Mesendoderm (in vitro differentiated cells): ENCODE results near the gene CAMK1.

Experiments
- DNase-seq: peaks from one replicate; pipeline ENCODE4 v3.0.0; 2013
- H2AK5ac ChIP-seq: 2 replicates; pipeline ENCODE4 v1.6.1; 2013; ENCODE audit warnings: low read length, inconsistent platforms
- H2BK120ac ChIP-seq: 2 replicates; pipeline ENCODE4 v1.6.1; 2013; ENCODE audit warnings: low read depth, mild to moderate bottlenecking, low read length, moderate library complexity, mixed read lengths
- H2BK15ac ChIP-seq: replicated peaks from 2 replicates; pipeline ENCODE4 v1.6.1; 2013; ENCODE audit warnings: low read depth, mild to moderate bottlenecking, moderate library complexity
- H2BK5ac ChIP-seq: 2 replicates; pipeline ENCODE4 v1.6.1; 2013; ENCODE audit warnings: low read length, inconsistent platforms
- H3K18ac ChIP-seq: 2 replicates; pipeline ENCODE4 v1.6.1; 2013; ENCODE audit warnings: mild to moderate bottlenecking, low read length, mixed read lengths
- H3K23ac ChIP-seq: one replicate; pipeline ENCODE4 v1.6.1; 2013; ENCODE audit warnings: low read length
- H3K27ac ChIP-seq: 2 replicates; pipeline ENCODE4 v1.5.1; 2013; ENCODE audit warnings: low read depth, mild to moderate bottlenecking, inconsistent platforms, low read length, moderate library complexity
- H3K27me3 ChIP-seq: 2 replicates; pipeline ENCODE4 v1.6.1; 2013; ENCODE audit warnings: low read length, control low read depth, mild to moderate bottlenecking, inconsistent platforms; ENCODE audit not compliant: insufficient read depth, poor library complexity
- H3K36me3 ChIP-seq: 2 replicates; pipeline ENCODE4 v1.6.1; 2013; ENCODE audit warnings: low read length, inconsistent platforms; ENCODE audit not compliant: control insufficient read depth, insufficient read depth
- H3K4ac ChIP-seq: one replicate; pipeline ENCODE4 v1.6.1; 2013; ENCODE audit warnings: low read depth, mild to moderate bottlenecking, low read length, moderate library complexity
- H3K4me1 ChIP-seq: 2 replicates; pipeline ENCODE4 v1.6.1; 2013; ENCODE audit warnings: low read depth, low read length, inconsistent platforms; ENCODE audit not compliant: control insufficient read depth
- H3K4me2 ChIP-seq: 2 replicates; pipeline ENCODE4 v1.6.1; 2013; ENCODE audit warnings: low read length
- H3K4me3 ChIP-seq: 2 replicates; pipeline ENCODE4 v1.5.1; 2013; ENCODE audit warnings: mild to moderate bottlenecking, low read length
- H3K56ac ChIP-seq: one replicate; pipeline ENCODE4 v1.6.1; 2013; ENCODE audit warnings: low read length
- H3K79me1 ChIP-seq: 2 replicates; pipeline ENCODE4 v1.6.1; 2013; ENCODE audit warnings: low read length, inconsistent platforms
- H3K79me2 ChIP-seq: 2 replicates; pipeline ENCODE4 v1.6.1; 2013; ENCODE audit warnings: mild to moderate bottlenecking, low read length; ENCODE audit not compliant: control insufficient read depth, insufficient read depth
- H3K9ac ChIP-seq: 2 replicates; pipeline ENCODE4 v1.6.1; 2013; ENCODE audit warnings: low read length, inconsistent platforms
- H4K5ac ChIP-seq: one replicate; pipeline ENCODE4 v1.6.1; 2013; ENCODE audit warnings: low read length
- H4K8ac ChIP-seq: one replicate; pipeline ENCODE4 v1.6.1; 2013; ENCODE audit warnings: low read depth, mild to moderate bottlenecking, control low read depth, low read length, moderate library complexity
- WGBS: extraction: QIAGEN DNeasy Blood & Tissue Kit; methylation state at CpG from one replicate; pipeline ENCODE4 v1.1.7; 2013; ENCODE audit warnings: low lambda C conversion rate, missing lambda C conversion rate; ENCODE audit not compliant: insufficient coverage; ENCODE audit errors: extremely low coverage; 5-methylcytosine and 5-hydroxymethylcytosine counted together

CAMK1 gene

GRCh38 chr3:9731206-9732079, 38.3 kb downstream of the CAMK1 start, which contains the start of gene BRPF1:
TSS of gene BRPF1 (plus strand) at chr3:9731735. CDS start at chr3:9734141, 2,406 bp downstream.
- H2BK120ac ChIP-seq: peak within 1 kb of the TSS; percentile 99
- H3K79me1 ChIP-seq: peaks cover 19% of the 10 kb centered on the region
- peak within 1 kb of the TSS; percentile 33 for H3K4me2 ChIP-seq
- H3K36me3 ChIP-seq: peaks cover 3% of the 10 kb centered on the region
- no peak within 1 kb of the TSS for H2AK5ac ChIP-seq
- H3K4me3 ChIP-seq: peak within 1 kb of the TSS; percentile 72
- peak within 1 kb of the TSS; percentile 89 for H2BK5ac ChIP-seq
- peak within 1 kb of the TSS; percentile 94 for H3K9ac ChIP-seq
- peak; percentile 100 for DNase-seq
- peak within 1 kb of the TSS; percentile 98 for H4K8ac ChIP-seq
- H3K4me1 ChIP-seq: peaks cover 3% of the 10 kb centered on the region
- H3K23ac ChIP-seq: no peak within 1 kb of the TSS
- H2BK15ac ChIP-seq: no peak within 1 kb of the TSS
- WGBS: no CpG with 5 or more reads among the region's 88 CpGs
- H3K56ac ChIP-seq: peak within 1 kb of the TSS; percentile 96
- peak within 1 kb of the TSS; percentile 89 for H3K27ac ChIP-seq
- no peaks in the 10 kb centered on the region for H3K27me3 ChIP-seq
- H4K5ac ChIP-seq: no peak within 1 kb of the TSS
- peak within 1 kb of the TSS; percentile 65 for H3K4ac ChIP-seq
- peaks cover 22% of the 10 kb centered on the region for H3K79me2 ChIP-seq
- H3K18ac ChIP-seq: peak within 1 kb of the TSS; percentile 98

DNA sequence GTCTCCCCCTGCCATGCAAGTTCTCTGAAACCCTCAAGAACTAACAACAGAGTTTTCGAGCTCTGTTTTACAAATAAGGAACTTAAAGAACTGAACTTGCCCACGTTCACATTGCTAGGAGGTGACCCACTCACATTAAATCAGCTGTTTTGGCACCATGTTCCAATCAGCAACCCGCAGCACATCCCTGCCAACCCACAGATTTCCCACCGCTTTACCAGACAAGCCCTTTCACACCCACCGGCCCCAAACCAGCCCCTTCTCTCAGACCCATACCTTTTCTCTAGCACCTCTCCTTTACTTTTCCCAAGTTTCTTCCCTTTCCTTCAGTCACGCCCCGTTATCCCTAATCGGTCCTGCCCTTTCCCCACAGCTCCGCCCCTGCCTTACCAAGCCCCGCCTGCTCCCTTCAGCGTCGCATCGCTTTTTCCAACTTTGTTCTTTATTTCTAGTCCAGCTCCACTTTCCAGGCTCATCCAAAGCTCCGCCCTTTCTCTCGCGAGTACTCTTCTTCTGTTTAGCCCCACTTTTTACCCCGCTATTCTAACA, 39.0 kb downstream of the CAMK1 start:
- Histone ChIP-seq H2BK5ac (no peak overlapping the region), H3K23ac (no peak overlapping the region), H3K4ac (no peak overlapping the region), H3K18ac (no peak overlapping the region), H2BK15ac (no peak overlapping the region), H2AK5ac (no peak overlapping the region), H3K9ac (peak overlapping the region; percentile 28), H2BK120ac (no peak overlapping the region), H3K79me1 (peaks cover 19% of the 10 kb centered on the region), H3K27me3 (no peaks in the 10 kb centered on the region), H3K4me3 (peak overlapping the region; percentile 44), H4K8ac (no peak overlapping the region), H3K79me2 (peaks cover 22% of the 10 kb centered on the region), H4K5ac (no peak overlapping the region), H3K4me2 (peak overlapping the region; percentile 3), H3K27ac (peak overlapping the region; percentile 27), H3K56ac (peak overlapping the region; percentile 77), H3K4me1 (peaks cover 3% of the 10 kb centered on the region), H3K36me3 (peaks cover 3% of the 10 kb centered on the region)
- DNase-seq: no peak
- WGBS: no CpG with 5 or more reads among the region's 17 CpGs

DNA sequence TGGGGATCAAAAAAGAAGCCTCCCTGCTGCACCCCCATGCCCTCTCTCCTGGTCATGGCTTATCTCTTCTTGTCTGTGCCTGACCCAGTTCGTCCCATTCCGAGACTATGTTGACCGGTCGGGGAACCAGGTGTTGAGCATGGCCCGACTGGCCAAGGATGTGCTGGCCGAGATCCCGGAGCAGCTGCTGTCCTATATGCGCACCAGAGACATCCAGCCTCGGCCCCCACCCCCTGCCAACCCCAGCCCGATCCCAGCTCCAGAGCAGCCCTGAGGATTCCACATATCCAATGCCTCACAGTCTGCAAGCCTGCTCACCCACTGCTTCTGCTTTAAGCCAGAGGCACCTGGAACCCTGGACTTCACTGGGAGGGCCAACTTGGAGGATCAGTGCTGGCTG, 40.3 kb downstream of the CAMK1 start:
- H3K36me3 ChIP-seq: peaks cover 2% of the 10 kb centered on the region
- H3K27ac ChIP-seq: no peak overlapping the region
- no peak overlapping the region for H3K18ac ChIP-seq
- no peak overlapping the region for H2BK5ac ChIP-seq
- H2BK15ac ChIP-seq: no peak overlapping the region
- no peak overlapping the region for H3K4ac ChIP-seq
- H4K8ac ChIP-seq: no peak overlapping the region
- peaks cover 22% of the 10 kb centered on the region for H3K79me2 ChIP-seq
- no CpG with 5 or more reads among the region's 10 CpGs for WGBS
- H3K9ac ChIP-seq: no peak overlapping the region
- H4K5ac ChIP-seq: no peak overlapping the region
- H3K4me3 ChIP-seq: no peak overlapping the region
- H3K4me2 ChIP-seq: no peak overlapping the region
- H3K27me3 ChIP-seq: no peaks in the 10 kb centered on the region
- H3K79me1 ChIP-seq: peaks cover 19% of the 10 kb centered on the region
- H3K23ac ChIP-seq: no peak overlapping the region
- no peak overlapping the region for H2AK5ac ChIP-seq
- no peak overlapping the region for H3K56ac ChIP-seq
- H3K4me1 ChIP-seq: peaks cover 3% of the 10 kb centered on the region
- H2BK120ac ChIP-seq: no peak overlapping the region
- DNase-seq: no peak

DNA sequence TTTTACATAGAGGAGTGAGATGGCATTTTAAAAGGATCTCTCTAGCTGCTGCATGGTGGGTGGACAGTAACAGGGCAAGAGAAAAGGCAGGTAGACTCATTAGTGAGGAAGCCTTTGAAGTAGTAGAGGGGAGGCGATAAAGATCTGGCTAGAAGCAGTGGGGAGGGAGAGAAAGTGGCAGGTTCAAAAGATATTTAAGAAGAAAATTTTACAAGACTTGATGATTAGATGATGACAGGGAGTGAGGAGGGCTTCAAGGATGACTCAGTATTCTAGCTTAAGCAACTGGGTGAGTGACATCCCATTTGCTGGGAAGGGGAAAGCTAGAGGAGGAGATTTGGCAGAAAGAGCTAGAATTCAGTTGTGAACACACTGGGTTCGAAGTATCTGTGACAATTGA, 42.0 kb downstream of the CAMK1 start:
- Histone ChIP-seq H2BK120ac (no peak overlapping the region), H3K79me1 (peaks cover 4% of the 10 kb centered on the region), H2BK5ac (no peak overlapping the region), H3K27me3 (no peaks in the 10 kb centered on the region), H3K4me3 (no peak overlapping the region), H2AK5ac (no peak overlapping the region), H3K4me2 (no peak overlapping the region), H3K79me2 (peaks cover 9% of the 10 kb centered on the region), H3K36me3 (no peaks in the 10 kb centered on the region), H3K27ac (no peak overlapping the region), H3K18ac (no peak overlapping the region), H3K23ac (no peak overlapping the region), H3K4me1 (peaks cover 1% of the 10 kb centered on the region), H3K56ac (no peak overlapping the region), H4K8ac (no peak overlapping the region), H2BK15ac (no peak overlapping the region), H3K4ac (no peak overlapping the region), H4K5ac (no peak overlapping the region), H3K9ac (no peak overlapping the region)
- no peak for DNase-seq
- WGBS: no CpG with 5 or more reads among the region's 2 CpGs

DNA sequence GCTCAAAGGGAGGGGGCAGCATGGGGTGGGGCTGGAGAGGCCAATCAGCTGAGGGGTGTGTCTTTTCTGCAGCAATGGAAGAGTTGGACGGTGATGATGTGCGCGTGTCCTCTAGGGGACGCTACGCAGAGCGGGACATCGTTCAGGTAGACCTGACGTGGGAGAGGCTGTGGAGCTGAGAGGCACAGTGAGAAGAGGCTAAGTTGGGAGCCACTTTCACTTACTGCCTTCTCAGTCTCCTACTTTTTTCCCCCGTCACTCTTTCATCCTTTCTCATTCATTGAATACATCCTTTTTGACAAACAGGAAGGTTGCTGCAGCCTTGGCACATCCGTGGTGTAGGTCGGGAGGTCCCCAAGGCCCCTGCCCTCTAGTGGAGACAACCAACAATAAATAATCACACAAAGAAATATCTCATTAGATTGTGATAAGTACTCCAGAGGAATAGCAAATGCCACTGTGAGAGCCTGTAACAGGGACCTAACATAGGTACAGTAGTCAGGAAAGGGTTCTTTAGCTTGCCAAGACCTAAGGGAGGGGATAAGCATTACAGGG, 42.6 kb downstream of the CAMK1 start:
- no peak overlapping the region for H3K4me3 ChIP-seq
- H3K4ac ChIP-seq: no peak overlapping the region
- no CpG with 5 or more reads among the region's 11 CpGs for WGBS
- no peak overlapping the region for H2BK15ac ChIP-seq
- H3K56ac ChIP-seq: no peak overlapping the region
- H3K4me1 ChIP-seq: no peaks in the 10 kb centered on the region
- H3K79me2 ChIP-seq: peaks cover 3% of the 10 kb centered on the region
- no peaks in the 10 kb centered on the region for H3K36me3 ChIP-seq
- no peak overlapping the region for H2BK120ac ChIP-seq
- H2BK5ac ChIP-seq: no peak overlapping the region
- H3K4me2 ChIP-seq: peak overlapping the region; percentile 33
- H3K9ac ChIP-seq: no peak overlapping the region
- H3K27me3 ChIP-seq: no peaks in the 10 kb centered on the region
- H3K79me1 ChIP-seq: no peaks in the 10 kb centered on the region
- no peak overlapping the region for H2AK5ac ChIP-seq
- no peak overlapping the region for H3K23ac ChIP-seq
- H4K8ac ChIP-seq: no peak overlapping the region
- no peak overlapping the region for H3K18ac ChIP-seq
- H4K5ac ChIP-seq: no peak overlapping the region
- no peak overlapping the region for H3K27ac ChIP-seq
- peak; percentile 91 for DNase-seq
